ENCODE results near the gene CCDC181.

Gene CCDC181

GRCh38 chr1:169460191-169460833, 33.0 kb upstream of the CCDC181 start:
- DNase-seq (ENCODE audit: extremely low spot score) = no peak
- TF ChIP-seq FOXA1 (IDR thresholded peaks at IDR 0.05) = no peak
- TF ChIP-seq BHLHE40 (IDR thresholded peaks at IDR 0.05; ENCODE audit: borderline replicate concordance) = no peak
- no peak for TF ChIP-seq NFRKB (IDR thresholded peaks at IDR 0.05)
- no peak for TF ChIP-seq ARNT (IDR thresholded peaks at IDR 0.05)
- TF ChIP-seq HDGF (IDR thresholded peaks at IDR 0.05; ENCODE audit: borderline replicate concordance) = no peak
- TF ChIP-seq ELF4 (IDR thresholded peaks at IDR 0.05) = no peak
- no peak for TF ChIP-seq FOXM1 (IDR thresholded peaks at IDR 0.05; ENCODE audit: borderline replicate concordance)
- TF ChIP-seq FOXK2 (IDR thresholded peaks at IDR 0.05) = no peak
- TF ChIP-seq SUZ12 (IDR thresholded peaks at IDR 0.05) = no peak
- TF ChIP-seq TARDBP (IDR thresholded peaks at IDR 0.05) = no peak
- no peak for TF ChIP-seq LEF1 (IDR thresholded peaks at IDR 0.05; ENCODE audit: borderline replicate concordance)
- ChIA-PET POLR2A (no interaction called here), CTCF (interaction anchor here (1.6 kb wide), 1 partner anchor 86 kb away, joined by 4 read pairs; no protein-coding TSS in a partner anchor)

GRCh38 chr1:169457443-169457842, 30.2 kb upstream of the CCDC181 start:
- ChIA-PET POLR2A (no interaction called here), CTCF (no interaction called here)
- DNase-seq (ENCODE audit: extremely low spot score) = no peak
- TF ChIP-seq CTBP1 (IDR thresholded peaks at IDR 0.05; ENCODE audit: borderline replicate concordance) (no peak), BHLHE40 (IDR thresholded peaks at IDR 0.05; ENCODE audit: borderline replicate concordance) (no peak), L3MBTL2 (conservative IDR thresholded peaks at IDR 0.05) (no peak), ZNF384 (IDR thresholded peaks at IDR 0.05) (no peak), ARNT (IDR thresholded peaks at IDR 0.05) (no peak), FOXA1 (IDR thresholded peaks at IDR 0.05) (no peak), LEF1 (IDR thresholded peaks at IDR 0.05; ENCODE audit: borderline replicate concordance) (no peak), SP1 (IDR thresholded peaks at IDR 0.05) (no peak), FOXM1 (IDR thresholded peaks at IDR 0.05; ENCODE audit: borderline replicate concordance) (no peak), SUZ12 (IDR thresholded peaks at IDR 0.05) (no peak), NFRKB (IDR thresholded peaks at IDR 0.05) (no peak), PKNOX1 (IDR thresholded peaks at IDR 0.05) (no peak), TARDBP (IDR thresholded peaks at IDR 0.05) (no peak), ELF4 (IDR thresholded peaks at IDR 0.05) (no peak), FOXK2 (IDR thresholded peaks at IDR 0.05) (no peak), HDGF (IDR thresholded peaks at IDR 0.05; ENCODE audit: borderline replicate concordance) (no peak)

GRCh38 chr1:169456029-169456428, 28.8 kb upstream of the CCDC181 start:
- no peak for TF ChIP-seq TARDBP (IDR thresholded peaks at IDR 0.05)
- no peak for TF ChIP-seq PKNOX1 (IDR thresholded peaks at IDR 0.05)
- no peak for TF ChIP-seq SUZ12 (IDR thresholded peaks at IDR 0.05)
- TF ChIP-seq FOXM1 (IDR thresholded peaks at IDR 0.05; ENCODE audit: borderline replicate concordance) = no peak
- TF ChIP-seq HDGF (IDR thresholded peaks at IDR 0.05; ENCODE audit: borderline replicate concordance) = no peak
- TF ChIP-seq FOXA1 (IDR thresholded peaks at IDR 0.05) = no peak
- TF ChIP-seq L3MBTL2 (conservative IDR thresholded peaks at IDR 0.05) = no peak
- TF ChIP-seq SP1 (IDR thresholded peaks at IDR 0.05) = no peak
- TF ChIP-seq CTBP1 (IDR thresholded peaks at IDR 0.05; ENCODE audit: borderline replicate concordance) = no peak
- TF ChIP-seq ZNF384 (IDR thresholded peaks at IDR 0.05) = no peak
- TF ChIP-seq ARNT (IDR thresholded peaks at IDR 0.05) = no peak
- no peak for TF ChIP-seq BHLHE40 (IDR thresholded peaks at IDR 0.05; ENCODE audit: borderline replicate concordance)
- no peak for TF ChIP-seq NFRKB (IDR thresholded peaks at IDR 0.05)
- no peak for TF ChIP-seq FOXK2 (IDR thresholded peaks at IDR 0.05)
- ChIA-PET POLR2A (no interaction called here), CTCF (no interaction called here)
- no peak for DNase-seq (ENCODE audit: extremely low spot score)

- ChIA-PET POLR2A (no interaction called here), CTCF (no interaction called here)
- no peak for TF ChIP-seq ARNT (IDR thresholded peaks at IDR 0.05)
- TF ChIP-seq BHLHE40 (IDR thresholded peaks at IDR 0.05; ENCODE audit: borderline replicate concordance) = no peak
- no peak for TF ChIP-seq L3MBTL2 (conservative IDR thresholded peaks at IDR 0.05)
- no peak for TF ChIP-seq LEF1 (IDR thresholded peaks at IDR 0.05; ENCODE audit: borderline replicate concordance)
- no peak for TF ChIP-seq ZNF384 (IDR thresholded peaks at IDR 0.05)
- no peak for TF ChIP-seq FOXM1 (IDR thresholded peaks at IDR 0.05; ENCODE audit: borderline replicate concordance)
- TF ChIP-seq SUZ12 (IDR thresholded peaks at IDR 0.05) = no peak
- DNase-seq (ENCODE audit: extremely low spot score) = no peak
These were observed 25.6 kb upstream of the CCDC181 start for GRCh38 chr1:169452921-169453320.

GRCh38 chr1:169451218-169451824, 24.0 kb upstream of the CCDC181 start:
- CTCF ChIA-PET = no interaction called here
- TF ChIP-seq ARNT (IDR thresholded peaks at IDR 0.05) = no peak
- TF ChIP-seq BHLHE40 (IDR thresholded peaks at IDR 0.05; ENCODE audit: borderline replicate concordance) = no peak
- no peak for TF ChIP-seq SUZ12 (IDR thresholded peaks at IDR 0.05)
- no peak for TF ChIP-seq TARDBP (IDR thresholded peaks at IDR 0.05)
- TF ChIP-seq SP1 (IDR thresholded peaks at IDR 0.05) = no peak
- TF ChIP-seq PKNOX1 (IDR thresholded peaks at IDR 0.05) = no peak
- no peak for TF ChIP-seq L3MBTL2 (conservative IDR thresholded peaks at IDR 0.05)

GRCh38 chr1:169443923-169444322, 16.6 kb upstream of the CCDC181 start:
- ChIA-PET POLR2A (interaction anchor here (0.8 kb wide), 1 partner anchor 17 kb away, joined by 3 read pairs; the partner anchor contains the start of gene CCDC181), CTCF (no interaction called here)
- no peak for TF ChIP-seq FOXA1 (IDR thresholded peaks at IDR 0.05)
- no peak for DNase-seq (ENCODE audit: extremely low spot score)

More at GRCh38 chr1:169451218-169451824, 24.0 kb upstream of the CCDC181 start:
- DNase-seq (ENCODE audit: extremely low spot score) = no peak
- POLR2A ChIA-PET = no interaction called here

All from HEK293T (cell line).